Mesodermal cell (in vitro differentiated cells): ENCODE data around the gene PCLO.
A peak's percentile ranks its signal among the peaks of the same experiment; 100 is the strongest.
"Not testable (repeated sequence)": the region's sequence is repeated elsewhere in the genome, so short reads cannot be mapped to it uniquely, and the experiment has no call there.

Source experiments
- H3K27ac ChIP-seq: 2 replicates; pipeline ENCODE4 v1.7.0; 2013; ENCODE audit warnings: mild to moderate bottlenecking, low read depth, low read length, moderate library complexity; ENCODE audit not compliant: severe bottlenecking
- H3K36me3 ChIP-seq: 2 replicates; pipeline ENCODE4 v1.7.1; 2013; ENCODE audit warnings: mild to moderate bottlenecking, low read length, moderate library complexity; ENCODE audit not compliant: control insufficient read depth, insufficient read depth
- H3K4me1 ChIP-seq: one replicate; pipeline ENCODE4 v1.7.1; 2013; ENCODE audit warnings: mild to moderate bottlenecking, low read length; ENCODE audit not compliant: insufficient read depth, control insufficient read depth, poor library complexity, severe bottlenecking
- H3K4me3 ChIP-seq: 2 replicates; pipeline ENCODE4 v1.7.0; 2013; ENCODE audit warnings: low read length, control low read depth, mild to moderate bottlenecking; ENCODE audit not compliant: insufficient read depth, poor library complexity, severe bottlenecking; ENCODE audit errors: extremely low read depth
- H3K9me3 ChIP-seq: 2 replicates; pipeline ENCODE4 v1.7.1; 2013; ENCODE audit warnings: mild to moderate bottlenecking, low read length, moderate library complexity; ENCODE audit not compliant: control insufficient read depth
- WGBS, 2 experiments: methylation state at CpG; one replicate each; pipeline ENCODE4 v1.1.5; 2013; ENCODE audit warnings: missing lambda C conversion rate in 2 of 2; ENCODE audit not compliant: insufficient coverage in 2 of 2; 5-methylcytosine and 5-hydroxymethylcytosine counted together

The PCLO gene

GRCh38 chr7:83054472-83054871 is 108.2 kb downstream of the PCLO start:
- no peak overlapping the region for H3K4me3 ChIP-seq
- H3K4me1 ChIP-seq: no peaks in the 10 kb centered on the region
- H3K36me3 ChIP-seq: no peaks in the 10 kb centered on the region
- no peaks in the 10 kb centered on the region for H3K9me3 ChIP-seq
- no CpG with 5 or more reads among the region's 1 CpG for WGBS, 2 experiments
- no peak overlapping the region for H3K27ac ChIP-seq

- Histone ChIP-seq H3K4me1 (no peaks in the 10 kb centered on the region), H3K27ac (no peak overlapping the region), H3K9me3 (no peaks in the 10 kb centered on the region), H3K4me3 (no peak overlapping the region), H3K36me3 (no peaks in the 10 kb centered on the region)
Observed at GRCh38 chr7:83053965-83054364, 108.7 kb downstream of the PCLO start.

GRCh38 chr7:83040484-83040883 is 122.2 kb downstream of the PCLO start:
- Histone ChIP-seq H3K27ac (peak overlapping the region; percentile 11), H3K36me3 (no peaks in the 10 kb centered on the region), H3K4me3 (no peak overlapping the region), H3K4me1 (no peaks in the 10 kb centered on the region), H3K9me3 (no peaks in the 10 kb centered on the region)
- 62 to 89% methylated on average over 2 to 3 of the region's 3 CpGs for WGBS, 2 experiments

GRCh38 chr7:83038787-83039186 is 123.9 kb downstream of the PCLO start:
- Histone ChIP-seq H3K27ac (no peak overlapping the region), H3K36me3 (no peaks in the 10 kb centered on the region), H3K4me1 (no peaks in the 10 kb centered on the region), H3K9me3 (no peaks in the 10 kb centered on the region), H3K4me3 (no peak overlapping the region)
- no CpG with 5 or more reads among the region's 1 CpG for WGBS, 2 experiments

- WGBS, 2 experiments: no CpG with 5 or more reads among the region's 3 CpGs
- no peaks in the 10 kb centered on the region for H3K9me3 ChIP-seq
- H3K4me3 ChIP-seq: no peak overlapping the region
- no peaks in the 10 kb centered on the region for H3K4me1 ChIP-seq
- H3K36me3 ChIP-seq: no peaks in the 10 kb centered on the region
- H3K27ac ChIP-seq: no peak overlapping the region
Observed at GRCh38 chr7:83036721-83037380, 125.8 kb downstream of the PCLO start.

- Histone ChIP-seq H3K4me1 (no peaks in the 10 kb centered on the region), H3K27ac (no peak overlapping the region), H3K4me3 (no peak overlapping the region), H3K36me3 (no peaks in the 10 kb centered on the region), H3K9me3 (no peaks in the 10 kb centered on the region)
- WGBS, 2 experiments: 27% methylated on average over 1 of the region's 2 CpGs; no CpG with 5 or more reads in 1 of the 2 experiments
Observed at GRCh38 chr7:83036130-83036529, 126.6 kb downstream of the PCLO start.

GRCh38 chr7:83032195-83032594 is 130.5 kb downstream of the PCLO start:
- no peaks in the 10 kb centered on the region for H3K4me1 ChIP-seq
- no peak overlapping the region for H3K4me3 ChIP-seq
- no peak overlapping the region for H3K27ac ChIP-seq
- no peaks in the 10 kb centered on the region for H3K9me3 ChIP-seq
- H3K36me3 ChIP-seq: no peaks in the 10 kb centered on the region

GRCh38 chr7:83023817-83024665 is 138.6 kb downstream of the PCLO start:
- H3K9me3 ChIP-seq, H3K36me3 ChIP-seq, H3K27ac ChIP-seq, H3K4me1 ChIP-seq, H3K4me3 ChIP-seq: not testable (repeated sequence)
- 85 to 97% methylated on average over 17 to 27 of the region's 31 CpGs for WGBS, 2 experiments

- 100% methylated on average over 1 of the region's 1 CpG; no CpG with 5 or more reads in 1 of the 2 experiments for WGBS, 2 experiments
- Histone ChIP-seq H3K36me3 (no peaks in the 10 kb centered on the region), H3K9me3 (peaks cover 8% of the 10 kb centered on the region), H3K27ac (no peak overlapping the region), H3K4me1 (no peaks in the 10 kb centered on the region), H3K4me3 (no peak overlapping the region)
Observed at GRCh38 chr7:83021032-83021431, 141.7 kb downstream of the PCLO start.

- Histone ChIP-seq H3K4me1 (no peaks in the 10 kb centered on the region), H3K27ac (no peak overlapping the region), H3K4me3 (no peak overlapping the region), H3K9me3 (peaks cover 8% of the 10 kb centered on the region), H3K36me3 (no peaks in the 10 kb centered on the region)
- 67% methylated on average over 1 of the region's 1 CpG; no CpG with 5 or more reads in 1 of the 2 experiments for WGBS, 2 experiments
Observed at GRCh38 chr7:83020161-83020560, 142.5 kb downstream of the PCLO start.

- Histone ChIP-seq H3K9me3 (peaks cover 2% of the 10 kb centered on the region), H3K36me3 (no peaks in the 10 kb centered on the region), H3K27ac (no peak overlapping the region), H3K4me1 (no peaks in the 10 kb centered on the region), H3K4me3 (no peak overlapping the region)
- 87 to 90% methylated on average over 2 of the region's 2 CpGs for WGBS, 2 experiments
Observed at GRCh38 chr7:83015916-83016315, 146.8 kb downstream of the PCLO start.
